GM18858 (cell line): ENCODE measurements around the gene ZNF785.
"Not testable (repeated sequence)": the region's sequence is repeated elsewhere in the genome, so short reads cannot be mapped to it uniquely, and the experiment has no call there.

Source experiments
- ATAC-seq: cut with Tn5 transposase; IDR thresholded peaks from one replicate; pipeline ENCODE4 v1.9.1; 2021; ENCODE audit not compliant: unreplicated experiment

Gene ZNF785

GRCh38 chr16:30585400-30586191 is at the start of gene ZNF785:
TSS of gene ZNF785 (minus strand) at chr16:30585697. CDS start at chr16:30585611, 86 bp downstream.
- ATAC-seq = peak; percentile 66

DNA sequence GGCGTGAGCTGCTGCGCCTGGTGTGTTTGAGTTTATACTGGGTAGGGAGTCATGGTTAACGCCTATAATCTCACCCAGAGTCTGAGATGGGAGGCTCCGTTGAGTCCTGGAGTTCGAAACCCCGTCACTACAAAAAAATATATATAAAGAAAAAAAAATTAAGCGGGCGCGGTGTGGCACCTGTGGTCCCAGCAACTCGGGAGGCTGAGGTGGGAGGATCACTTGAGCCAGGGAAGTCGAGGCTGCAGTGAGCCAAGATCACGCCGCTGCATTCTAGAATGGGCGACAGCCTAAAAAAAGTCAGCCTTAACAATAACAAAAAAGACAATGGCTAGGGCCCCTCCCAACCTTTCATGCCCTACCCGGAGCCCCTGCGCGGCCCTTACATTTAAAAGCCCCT is 48.0 kb upstream of the ZNF785 start:
- no peak for ATAC-seq

DNA sequence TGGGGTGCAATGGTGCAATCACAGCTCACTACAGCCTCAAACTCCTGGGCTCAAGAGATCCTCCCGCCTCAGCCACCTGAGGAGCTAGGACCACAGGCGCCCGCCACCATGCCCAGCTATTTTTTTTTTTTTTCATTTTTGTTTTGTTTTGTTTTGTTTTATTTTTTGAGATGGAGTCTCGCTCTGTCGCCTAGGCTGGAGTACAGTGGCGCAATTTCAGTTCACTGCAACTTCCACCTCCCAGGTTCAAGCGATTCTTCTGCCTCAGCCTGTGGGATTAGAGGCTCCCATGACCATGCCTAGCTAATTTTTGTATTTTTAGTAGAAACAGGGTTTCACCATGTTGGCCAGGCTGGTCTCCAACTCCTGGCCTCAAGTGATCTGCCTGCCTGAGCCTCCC is 47.0 kb upstream of the ZNF785 start:
- ATAC-seq = not testable (repeated sequence)

- ATAC-seq = no peak
Observed at GRCh38 chr16:30628628-30629540, 43.4 kb upstream of the ZNF785 start.

DNA sequence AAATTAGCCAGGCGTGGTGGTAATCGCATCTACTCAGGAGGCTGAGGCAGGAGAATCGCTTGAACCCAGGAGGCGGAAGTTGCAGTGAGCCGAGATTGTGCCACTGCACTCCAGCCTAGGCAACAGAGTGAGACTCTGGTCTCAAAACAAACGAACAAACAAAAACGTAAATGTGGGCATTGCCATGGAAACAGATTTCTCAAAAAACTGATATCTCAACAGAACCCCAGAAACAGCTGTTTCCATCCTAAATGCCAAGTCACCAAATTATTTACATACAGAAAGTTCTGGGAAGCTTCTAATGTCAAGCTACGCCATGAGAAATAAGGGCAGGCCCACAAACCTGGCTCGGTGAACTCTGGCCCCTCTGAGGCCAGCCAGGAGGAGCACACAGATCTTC is 40.7 kb upstream of the ZNF785 start:
- ATAC-seq = no peak

DNA sequence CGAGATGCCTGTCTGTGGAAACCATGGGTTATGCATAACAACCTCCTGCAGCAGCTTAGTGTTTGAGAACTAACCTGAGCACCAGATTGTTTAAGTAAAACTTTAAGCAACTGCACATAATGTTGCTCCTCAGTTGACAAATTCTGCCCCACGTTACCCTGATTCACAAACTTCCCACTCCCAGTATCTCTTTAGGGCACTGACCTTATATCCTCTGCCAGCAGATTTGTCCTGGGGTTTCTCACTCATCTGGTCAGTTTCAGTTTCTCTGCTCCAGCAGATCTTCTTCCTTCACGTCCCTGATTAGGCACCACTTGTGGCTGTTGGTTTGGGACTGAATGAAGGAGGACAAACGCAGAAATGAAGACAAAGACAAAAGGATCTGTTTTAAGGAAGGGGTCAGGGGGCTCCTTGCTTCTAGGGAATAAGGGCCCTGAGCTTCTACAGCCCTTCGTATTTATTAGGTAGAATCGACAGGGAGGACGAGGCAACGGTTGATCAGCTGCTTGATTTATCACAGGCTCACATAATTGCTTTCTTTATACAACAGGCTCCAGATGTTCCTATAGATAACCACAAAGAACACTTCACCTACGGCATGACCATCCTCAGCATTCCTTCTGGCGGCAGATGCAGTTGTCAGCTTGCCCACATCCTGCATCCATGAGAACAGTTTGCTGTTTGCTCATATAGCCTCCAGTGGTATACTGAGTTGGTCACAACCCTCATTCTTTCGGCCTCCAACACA is 38.2 kb upstream of the ZNF785 start:
- no peak for ATAC-seq

GRCh38 chr16:30622455-30623032 is 37.0 kb upstream of the ZNF785 start:
- no peak for ATAC-seq

DNA sequence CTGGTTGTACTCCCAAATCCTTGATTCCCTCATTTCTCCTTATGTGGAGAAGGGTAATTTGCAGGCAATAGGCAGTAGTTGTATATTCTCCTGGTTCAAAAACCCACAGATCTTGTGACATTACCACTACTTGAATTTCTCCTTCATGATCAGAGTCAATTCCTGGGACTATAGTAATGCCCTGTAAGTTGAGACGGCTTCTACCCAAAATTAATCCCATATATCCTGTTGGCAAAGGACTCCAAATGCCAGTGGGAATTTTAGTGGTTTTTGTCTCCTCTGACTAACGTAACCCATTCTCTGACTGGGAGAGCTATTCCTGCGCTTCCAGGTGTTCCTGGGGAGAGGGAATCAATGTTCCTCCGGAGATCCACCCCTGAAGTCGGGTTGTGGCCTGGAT is 36.3 kb upstream of the ZNF785 start:
- no peak for ATAC-seq

DNA sequence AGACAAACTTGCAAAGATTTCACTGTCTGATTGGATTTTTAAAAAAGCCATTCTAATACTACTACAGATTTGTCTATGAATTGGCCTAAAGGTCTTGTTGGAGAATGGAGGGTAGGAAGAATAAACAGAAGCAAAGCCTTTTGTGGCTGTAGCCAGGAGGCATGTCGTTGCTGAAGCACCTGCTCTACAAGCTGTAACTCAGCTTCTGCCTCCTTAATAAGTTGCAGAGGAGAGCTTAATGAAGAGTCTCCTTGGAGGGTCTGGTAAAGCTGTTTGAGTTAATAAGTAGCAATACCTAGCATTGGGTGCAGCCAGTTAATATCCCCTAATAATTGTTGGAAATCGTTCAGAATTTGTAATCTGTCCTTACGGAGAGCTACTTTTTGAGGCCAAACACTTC is 34.7 kb upstream of the ZNF785 start:
- no peak for ATAC-seq

DNA sequence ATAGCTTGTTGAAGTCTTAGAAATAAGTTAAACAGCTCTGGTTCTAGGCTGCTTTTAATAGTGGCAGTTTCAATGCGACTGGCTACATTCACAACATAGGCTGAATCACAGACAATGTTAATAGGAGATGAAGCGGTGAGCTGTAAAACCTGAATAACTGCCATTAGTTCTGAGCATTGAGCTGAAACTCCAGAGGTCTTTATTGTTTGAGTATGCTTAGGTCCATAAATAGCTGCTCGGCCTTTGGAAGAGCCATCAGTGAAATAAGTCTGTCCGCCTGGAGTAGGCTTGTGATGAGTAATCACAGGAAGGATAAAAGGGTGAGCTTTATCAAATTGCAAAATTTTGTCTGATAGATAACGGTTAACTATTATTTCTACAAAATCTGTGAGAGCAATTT is 34.1 kb upstream of the ZNF785 start:
- ATAC-seq = no peak

GRCh38 chr16:30619202-30619601 is 33.7 kb upstream of the ZNF785 start:
- ATAC-seq = no peak

- ATAC-seq = no peak
Observed at GRCh38 chr16:30615358-30616091, 30.0 kb upstream of the ZNF785 start.

DNA sequence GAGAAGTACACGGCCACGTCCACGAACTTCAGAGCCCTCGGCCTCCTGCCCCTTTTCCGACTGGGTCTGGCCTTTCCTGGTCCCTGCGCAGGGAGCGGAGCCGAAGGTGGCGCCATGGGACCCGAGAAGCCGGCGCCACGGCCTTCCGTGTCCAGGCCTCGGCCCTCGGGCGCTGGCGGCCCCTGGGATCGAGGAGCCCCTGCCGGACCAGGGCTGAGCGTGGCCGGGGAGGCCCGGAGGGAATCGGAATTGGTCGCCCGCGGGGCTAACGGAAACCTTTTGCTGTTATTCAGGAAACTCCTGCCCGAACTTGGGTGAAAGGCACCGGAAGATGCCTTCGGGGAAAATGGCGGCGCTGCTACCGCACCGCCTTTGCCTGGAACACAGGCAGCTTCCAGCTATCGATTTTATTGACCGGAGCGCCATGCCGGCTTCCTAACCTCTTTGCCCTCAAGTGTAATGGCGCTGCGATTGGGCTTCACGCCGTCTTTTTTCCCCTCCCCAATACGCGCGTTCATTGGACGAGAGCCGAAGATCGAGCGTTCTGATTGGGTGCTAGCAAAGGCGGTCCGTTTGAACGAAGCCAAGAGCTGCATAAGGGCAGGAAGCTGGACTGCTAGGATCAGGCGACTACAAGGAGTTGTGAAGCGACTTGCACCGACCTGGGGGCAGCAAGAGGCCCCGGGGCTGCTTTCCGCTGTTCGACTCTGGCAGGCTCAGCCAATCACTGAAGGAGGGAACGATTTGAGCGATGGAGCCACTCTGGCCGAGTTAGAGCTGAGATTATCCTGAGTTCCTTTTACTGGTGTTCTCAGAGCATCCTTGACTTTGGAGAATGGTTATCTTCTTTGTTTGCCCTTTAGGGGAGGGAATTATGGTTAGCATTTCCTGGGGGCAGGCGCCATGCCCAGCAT is 24.7 kb upstream of the ZNF785 start, which contains the start of gene ZNF689:
Gene ZNF689 (minus strand): TSS at position 464 of the 914 bp plus-strand sequence. CDS start 348 bp downstream, at position 116.
- ATAC-seq = peak; percentile 73

DNA sequence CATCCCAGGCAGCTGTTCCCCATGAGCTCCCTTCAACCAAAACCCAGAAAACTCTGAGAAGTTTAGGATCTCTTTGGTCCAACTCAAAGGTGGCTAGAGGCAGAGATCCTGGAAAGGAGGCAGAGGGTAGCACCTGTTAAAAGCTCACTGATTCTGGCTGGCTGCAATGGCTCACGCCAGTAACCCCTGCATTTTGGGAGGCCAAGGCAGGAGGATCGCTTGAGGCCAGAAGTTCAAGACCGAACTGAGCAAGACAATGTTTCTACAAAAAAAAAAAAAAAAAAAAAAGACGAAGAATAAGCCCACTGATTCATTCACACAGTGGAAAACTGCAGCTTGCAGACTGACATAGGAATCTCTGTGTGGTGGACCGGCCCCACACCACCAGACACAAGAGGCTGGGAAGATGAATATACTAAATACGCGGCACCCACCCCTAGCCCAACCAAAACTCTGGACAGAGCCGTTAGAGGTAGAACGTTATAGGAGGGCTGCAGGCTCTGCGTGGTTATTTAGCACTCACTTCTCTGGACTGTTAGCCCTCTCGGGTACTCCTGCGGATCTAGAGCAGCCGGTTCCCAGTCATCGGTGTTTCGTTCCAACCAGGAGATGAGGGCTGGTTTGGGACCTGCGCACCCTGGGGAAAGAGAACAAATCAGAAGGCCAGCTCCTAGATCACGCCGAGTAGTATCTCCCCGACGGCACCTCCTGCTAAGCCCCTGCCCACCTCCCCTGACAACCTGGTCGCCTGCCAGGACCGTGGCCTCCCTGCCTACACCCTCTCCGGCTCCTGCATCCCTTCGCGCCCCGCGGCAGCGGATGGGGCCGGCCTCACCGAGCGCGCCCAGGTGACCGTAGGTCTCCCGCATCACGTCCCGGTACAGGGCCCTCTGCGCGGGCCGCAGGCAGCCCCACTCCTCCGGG is 23.8 kb upstream of the ZNF785 start:
- peak; percentile 33 for ATAC-seq

- ATAC-seq = no peak
Observed at GRCh38 chr16:30606004-30606403, 20.5 kb upstream of the ZNF785 start.

DNA sequence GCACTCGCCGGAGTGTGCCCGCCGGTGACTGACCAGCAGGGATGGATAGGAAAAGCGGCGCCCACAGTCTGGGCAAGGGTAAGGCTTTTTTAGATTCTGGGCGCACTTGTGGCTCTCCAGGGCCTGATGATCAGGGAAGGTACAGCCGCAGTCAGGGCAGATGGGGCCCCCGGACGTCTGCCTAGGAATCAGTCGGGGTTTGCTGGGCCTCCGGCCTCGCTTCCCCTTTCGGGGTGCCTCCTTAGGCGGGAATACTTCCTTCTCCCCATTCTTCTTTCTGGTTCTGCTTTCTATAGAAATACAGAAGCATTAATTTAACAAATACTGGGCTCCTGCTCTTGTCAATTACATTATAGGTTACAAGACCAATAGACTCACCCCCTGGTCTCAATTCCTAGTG is 19.7 kb upstream of the ZNF785 start:
- ATAC-seq = no peak

GRCh38 chr16:30604316-30604947 is 18.9 kb upstream of the ZNF785 start:
- ATAC-seq = no peak

DNA sequence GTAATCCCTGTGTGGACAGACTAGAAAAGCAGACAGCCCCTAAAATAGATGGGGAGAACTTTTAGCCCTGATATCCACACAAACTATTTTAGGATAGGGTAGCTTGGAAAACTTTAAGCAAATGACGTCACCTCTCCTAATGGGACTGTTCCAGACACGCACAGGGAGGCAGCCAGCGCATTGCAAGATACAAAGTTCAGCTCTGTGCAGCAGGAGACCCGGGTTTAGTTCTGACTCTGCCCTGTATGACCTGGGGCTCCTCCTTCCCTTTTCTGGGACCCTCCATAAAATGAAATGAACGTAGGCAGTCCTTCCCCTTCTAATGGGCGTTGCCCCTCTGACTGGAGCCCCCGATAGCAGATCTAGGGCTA is 18.4 kb upstream of the ZNF785 start:
- no peak for ATAC-seq
